Lower lobe of right lung (tissue), 2 donors: ENCODE measurements around the gene ZNF736. TPM values are rescaled to one million over a fixed set of nuclear protein-coding genes. Genes with fewer than 3 reads are reported as not detected.
"Not testable (repeated sequence)": the region's sequence is repeated elsewhere in the genome, so short reads cannot be mapped to it uniquely, and the experiment has no call there.

Experiments
- ATAC-seq, 2 donors: fragments of 200-7000 bp; cut with Tn5 transposase; one replicate each; pipeline ENCODE4 v1.9.1; 2020 to 2022; ENCODE audit warnings: mild to moderate bottlenecking in 2 of 2, moderate library complexity in 2 of 2
- DNase-seq: peaks from one replicate; pipeline ENCODE4 v3.0.0-alpha.2; 2020
- H3K27ac ChIP-seq: fragments of 200-600 bp; one replicate; pipeline ENCODE4 v1.8.0; 2022
- H3K27me3 ChIP-seq: fragments of 200-600 bp; one replicate; pipeline ENCODE4 v1.8.0; 2022; ENCODE audit warnings: low read depth
- H3K36me3 ChIP-seq: fragments of 200-600 bp; one replicate; pipeline ENCODE4 v1.8.0; 2022; ENCODE audit warnings: mild to moderate bottlenecking
- H3K4me1 ChIP-seq: fragments of 200-600 bp; one replicate; pipeline ENCODE4 v1.8.0; 2022
- H3K4me3 ChIP-seq: fragments of 200-600 bp; one replicate; pipeline ENCODE4 v1.8.0; 2022; ENCODE audit warnings: mild to moderate bottlenecking
- H3K9me3 ChIP-seq: fragments of 200-600 bp; one replicate; pipeline ENCODE4 v1.8.0; 2022
- intact Hi-C: fragments of 100-400 bp; cut with DNase I; formaldehyde crosslinking; loops from one replicate; pipeline ENCODE4 v1.11.0; 2022
- long read RNA-seq: library from polyadenylated mRNA; unstranded; transcript quantifications from one replicate; pipeline ENCODE4 v2.0.0, GENCODE V29; 2021
- total RNA-seq: library from RNA; stranded (reverse); fragmentation: NEBNext Ultra II Directional; extraction: Animal tissue kit (Norgen Biotek cat#: 25700); gene quantifications from one replicate; pipeline ENCODE4 v1.2.1, GENCODE V29; 2021
- TF ChIP-seq, protein P1 (sequence below): fragments of 200-600 bp; IDR thresholded peaks from one replicate; pipeline ENCODE4 v1.8.0; 2022; ENCODE audit warnings: antibody characterized with exemption, mild to moderate bottlenecking
- donor health status: DM: no; HTN: yes; CAD: no; lungs with severe emphysema.

The ZNF736 gene
- total RNA-seq: 15.1 TPM
- long read RNA-seq, full-length matches to known transcripts: 2 of 9 reads
- long read RNA-seq, partial matches to known transcripts: 0 of 9 reads
- long read RNA-seq, other reads (novel, unspliced or antisense): 7 of 9 reads

DNA sequence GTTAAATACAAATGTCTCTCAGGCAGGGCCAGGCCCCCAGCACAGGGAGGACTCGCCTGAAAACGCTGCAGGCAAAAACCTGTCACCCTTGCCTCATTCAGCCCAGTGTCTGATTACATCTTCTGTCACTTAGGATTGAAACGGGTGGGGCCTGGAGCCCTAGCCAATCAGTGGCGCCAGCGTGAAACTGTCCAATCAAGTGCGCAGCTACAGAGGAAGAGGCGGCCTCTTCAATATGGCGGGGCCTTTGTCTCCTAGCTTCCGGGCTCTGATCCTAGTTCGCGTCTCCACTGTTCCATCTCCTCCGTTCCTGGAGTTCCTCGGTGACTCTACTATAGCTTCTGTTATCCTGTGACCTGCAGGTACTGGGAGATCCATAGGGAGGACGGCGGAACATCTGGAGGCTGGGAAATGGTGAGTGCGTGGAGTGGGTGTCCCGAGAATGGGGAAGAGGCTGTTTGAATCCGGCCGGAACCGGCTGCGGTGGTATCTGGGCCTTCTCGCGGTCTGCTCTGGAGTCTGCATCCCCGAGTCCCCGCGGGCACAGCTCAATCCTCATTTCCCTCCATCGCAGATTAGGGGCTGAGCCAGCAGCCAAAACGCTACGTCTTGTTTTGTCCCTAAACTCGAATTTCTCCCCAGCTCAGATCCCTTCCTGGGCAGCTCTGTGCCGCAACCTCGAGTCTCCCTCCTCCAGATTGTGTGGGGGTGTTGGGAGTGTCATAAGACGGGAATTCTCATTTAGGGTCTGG, at the start of gene ZNF736:
TSS of gene ZNF736 (plus strand) at position 222 of the 752 bp plus-strand sequence. CDS start at position 412, 190 bp downstream.
- peak; percentile 100 for ATAC-seq
- H3K36me3 ChIP-seq: no peaks in the 10 kb centered on the region
- peaks cover 11% of the 10 kb centered on the region for H3K4me1 ChIP-seq
- no peaks in the 10 kb centered on the region for H3K27me3 ChIP-seq
- peak; percentile 93 for DNase-seq
- no peaks in the 10 kb centered on the region for H3K9me3 ChIP-seq
- peak within 1 kb of the TSS; percentile 87 for H3K4me3 ChIP-seq
- TF ChIP-seq, protein P1, sequence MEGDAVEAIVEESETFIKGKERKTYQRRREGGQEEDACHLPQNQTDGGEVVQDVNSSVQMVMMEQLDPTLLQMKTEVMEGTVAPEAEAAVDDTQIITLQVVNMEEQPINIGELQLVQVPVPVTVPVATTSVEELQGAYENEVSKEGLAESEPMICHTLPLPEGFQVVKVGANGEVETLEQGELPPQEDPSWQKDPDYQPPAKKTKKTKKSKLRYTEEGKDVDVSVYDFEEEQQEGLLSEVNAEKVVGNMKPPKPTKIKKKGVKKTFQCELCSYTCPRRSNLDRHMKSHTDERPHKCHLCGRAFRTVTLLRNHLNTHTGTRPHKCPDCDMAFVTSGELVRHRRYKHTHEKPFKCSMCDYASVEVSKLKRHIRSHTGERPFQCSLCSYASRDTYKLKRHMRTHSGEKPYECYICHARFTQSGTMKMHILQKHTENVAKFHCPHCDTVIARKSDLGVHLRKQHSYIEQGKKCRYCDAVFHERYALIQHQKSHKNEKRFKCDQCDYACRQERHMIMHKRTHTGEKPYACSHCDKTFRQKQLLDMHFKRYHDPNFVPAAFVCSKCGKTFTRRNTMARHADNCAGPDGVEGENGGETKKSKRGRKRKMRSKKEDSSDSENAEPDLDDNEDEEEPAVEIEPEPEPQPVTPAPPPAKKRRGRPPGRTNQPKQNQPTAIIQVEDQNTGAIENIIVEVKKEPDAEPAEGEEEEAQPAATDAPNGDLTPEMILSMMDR: no peak
- peak within 1 kb of the TSS; percentile 82 for H3K27ac ChIP-seq
- intact Hi-C loops: no loop called here

DNA sequence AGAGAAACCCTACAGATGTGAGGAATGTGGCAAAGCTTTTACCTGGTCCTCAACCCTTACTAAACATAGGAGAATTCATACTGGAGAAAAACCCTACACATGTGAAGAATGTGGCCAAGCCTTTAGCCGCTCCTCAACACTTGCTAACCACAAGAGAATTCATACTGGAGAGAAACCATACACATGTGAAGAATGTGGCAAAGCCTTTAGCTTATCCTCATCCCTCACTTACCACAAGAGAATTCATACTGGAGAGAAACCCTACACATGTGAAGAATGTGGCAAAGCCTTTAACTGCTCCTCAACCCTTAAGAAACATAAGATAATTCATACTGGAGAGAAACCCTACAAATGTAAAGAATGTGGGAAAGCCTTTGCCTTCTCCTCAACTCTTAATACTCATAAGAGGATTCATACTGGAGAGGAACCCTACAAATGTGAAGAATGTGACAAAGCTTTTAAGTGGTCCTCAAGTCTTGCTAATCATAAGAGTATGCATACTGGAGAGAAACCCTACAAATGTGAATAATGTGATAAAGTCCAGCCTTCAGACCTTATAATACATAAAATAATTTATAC, 47.3 kb upstream of the ZNF736 start:
- Histone ChIP-seq H3K27ac (no peak overlapping the region), H3K36me3 (no peaks in the 10 kb centered on the region), H3K4me3 (no peak overlapping the region), H3K9me3 (peaks cover 40% of the 10 kb centered on the region), H3K4me1 (no peaks in the 10 kb centered on the region), H3K27me3 (no peaks in the 10 kb centered on the region)
- DNase-seq (no peak), ATAC-seq (no peak)
- TF ChIP-seq, protein P1: no peak
- intact Hi-C loops: no loop called here

DNA sequence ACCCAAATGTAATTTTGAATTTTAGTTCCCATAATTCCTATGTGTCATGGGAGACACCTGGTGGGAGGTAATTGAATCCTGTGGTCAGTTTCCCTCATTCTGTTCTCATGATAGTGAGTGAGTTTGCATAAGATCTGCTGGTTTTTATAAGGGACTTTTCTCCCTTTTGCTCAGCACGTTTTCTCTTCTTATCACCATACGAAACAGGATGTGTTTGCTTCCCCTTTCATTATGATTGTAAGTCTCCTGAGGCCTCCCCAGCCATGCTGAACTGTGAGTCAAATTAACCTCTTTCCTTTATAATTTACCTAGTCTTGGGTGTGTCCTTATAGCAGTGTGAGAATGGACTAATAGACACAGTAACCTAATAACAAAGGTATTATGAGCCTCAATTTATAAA, 36.1 kb upstream of the ZNF736 start:
- intact Hi-C loops: no loop called here

DNA sequence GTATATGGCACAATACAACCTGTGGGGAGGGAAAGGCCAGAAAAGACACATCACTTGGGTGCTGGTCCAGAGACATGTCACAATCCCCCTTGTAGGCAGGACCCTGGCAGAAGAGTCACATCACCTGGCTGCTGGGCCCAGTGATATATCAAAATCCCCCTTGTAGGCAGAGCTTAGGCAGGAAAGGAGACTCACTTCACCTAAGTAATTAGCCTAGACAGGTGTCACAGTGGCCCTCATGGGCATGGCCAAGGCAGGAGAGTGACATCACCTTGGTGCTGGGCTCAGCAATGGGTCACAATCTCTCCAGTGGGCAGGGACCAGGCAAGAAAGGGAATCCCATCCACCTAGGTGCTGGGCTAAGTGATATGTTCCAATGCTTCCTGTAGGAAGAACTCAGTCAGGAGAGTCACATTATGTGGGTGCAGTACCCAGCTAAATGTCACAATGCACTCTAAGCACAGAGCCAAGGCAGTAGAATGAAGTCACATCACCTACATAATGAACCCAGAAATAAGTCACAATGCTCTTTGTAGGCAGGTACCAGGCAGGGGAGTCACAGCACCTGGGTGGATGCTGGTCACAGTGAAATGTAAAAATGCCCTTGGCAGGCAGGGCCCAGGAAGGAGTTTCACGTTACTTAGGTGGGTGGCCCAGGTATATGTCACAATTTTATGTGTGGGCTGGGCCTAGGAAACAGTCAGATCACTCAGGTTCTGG, 18.9 kb upstream of the ZNF736 start:
- Histone ChIP-seq H3K27ac (no peak overlapping the region), H3K36me3 (no peaks in the 10 kb centered on the region), H3K4me3 (no peak overlapping the region), H3K4me1 (no peaks in the 10 kb centered on the region), H3K9me3 (no peaks in the 10 kb centered on the region), H3K27me3 (no peaks in the 10 kb centered on the region)
- TF ChIP-seq, protein P1: no peak
- ATAC-seq (no peak), DNase-seq (no peak)
- intact Hi-C loops: no loop called here

More for the DNA sequence above, 36.1 kb upstream of the ZNF736 start:
- no peaks in the 10 kb centered on the region for H3K9me3 ChIP-seq
- H3K27me3 ChIP-seq: no peaks in the 10 kb centered on the region
- ATAC-seq (no peak), DNase-seq (no peak)
- no peaks in the 10 kb centered on the region for H3K36me3 ChIP-seq
- no peak overlapping the region for H3K4me3 ChIP-seq
- H3K27ac ChIP-seq: no peak overlapping the region
- H3K4me1 ChIP-seq: no peaks in the 10 kb centered on the region
- TF ChIP-seq, protein P1: no peak

DNA sequence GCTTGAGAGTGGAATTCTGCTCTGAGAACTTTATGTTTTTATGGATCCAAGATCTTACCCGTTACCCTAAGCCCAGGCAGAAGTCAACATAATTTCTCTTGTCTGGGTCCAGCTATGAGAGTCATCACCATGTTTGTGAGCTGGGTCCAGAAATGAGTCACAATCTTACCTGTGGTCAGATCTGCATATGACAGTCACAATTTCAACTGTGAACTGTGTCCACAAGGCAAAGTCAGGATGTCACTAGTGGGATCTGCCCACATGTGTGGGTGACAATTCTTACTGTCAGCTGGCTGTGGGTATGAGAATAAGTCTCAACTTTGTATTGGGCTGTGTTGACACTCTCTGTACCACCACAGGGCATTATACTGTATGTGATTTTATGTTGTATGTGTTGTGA, 16.3 kb upstream of the ZNF736 start:
- DNase-seq, intact Hi-C loops, ATAC-seq, H3K36me3 ChIP-seq, H3K9me3 ChIP-seq, H3K27ac ChIP-seq, H3K4me3 ChIP-seq, H3K27me3 ChIP-seq, H3K4me1 ChIP-seq: not testable (repeated sequence)
